Panc1 (cell line): ENCODE results near the gene SPRY1.

Experiments
- POLR2AphosphoS5 ChIP-seq: IDR thresholded peaks from 2 replicates; pipeline ENCODE4 v1.6.1; 2012; ENCODE audit warnings: mild to moderate bottlenecking, low read depth, low read length, moderate library complexity
- SIN3A ChIP-seq: IDR thresholded peaks from 2 replicates; pipeline ENCODE4 v1.6.1; 2012; ENCODE audit warnings: low read depth, mild to moderate bottlenecking, low read length, moderate library complexity, borderline replicate concordance; ENCODE audit not compliant: insufficient read depth
- TF ChIP-seq, protein P1 (sequence below): fragments of 450-650 bp; IDR thresholded peaks from 2 replicates; pipeline ENCODE4 v1.5.1; 2017; ENCODE audit warnings: mild to moderate bottlenecking
- TF ChIP-seq, protein P2 (sequence below), 2 experiments: IDR thresholded peaks; 2 replicates each; pipeline ENCODE4 v1.6.1; 2011 to 2012; ENCODE audit warnings: low read depth in 2 of 2, control low read depth in 1 of 2, low read length in 1 of 2, mild to moderate bottlenecking in 1 of 2, moderate library complexity in 1 of 2; ENCODE audit not compliant: insufficient read depth in 1 of 2

DNA sequence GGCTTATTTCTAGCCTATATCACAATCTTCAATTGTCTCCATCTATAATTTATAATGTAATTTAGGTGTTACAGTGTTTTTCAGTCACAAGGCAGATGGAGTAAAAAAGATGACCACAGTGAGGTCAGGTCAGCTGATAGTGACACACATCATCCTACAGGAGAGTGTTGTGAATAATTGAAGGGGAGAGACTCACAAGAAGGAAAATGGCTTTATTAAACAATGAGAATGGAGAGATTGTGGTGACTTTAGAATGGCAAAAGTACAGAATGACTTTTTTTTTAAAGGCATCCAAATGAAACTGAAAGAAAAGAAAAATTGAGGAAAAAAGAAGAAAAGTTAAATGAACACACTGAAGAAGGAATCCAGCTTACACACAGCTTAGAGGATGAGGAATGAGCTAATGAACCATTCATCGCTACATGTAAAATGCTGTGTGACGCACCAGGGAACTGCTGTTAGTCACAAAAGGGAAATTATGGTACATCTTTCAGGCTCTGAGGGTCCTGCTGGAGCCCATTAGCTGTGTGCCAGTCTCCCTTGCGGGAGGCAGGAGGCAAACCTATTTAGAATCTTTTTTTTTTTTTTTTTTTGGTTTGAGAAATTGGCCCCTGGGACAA, 56.6 kb downstream of the SPRY1 start:
- TF ChIP-seq, protein P1, sequence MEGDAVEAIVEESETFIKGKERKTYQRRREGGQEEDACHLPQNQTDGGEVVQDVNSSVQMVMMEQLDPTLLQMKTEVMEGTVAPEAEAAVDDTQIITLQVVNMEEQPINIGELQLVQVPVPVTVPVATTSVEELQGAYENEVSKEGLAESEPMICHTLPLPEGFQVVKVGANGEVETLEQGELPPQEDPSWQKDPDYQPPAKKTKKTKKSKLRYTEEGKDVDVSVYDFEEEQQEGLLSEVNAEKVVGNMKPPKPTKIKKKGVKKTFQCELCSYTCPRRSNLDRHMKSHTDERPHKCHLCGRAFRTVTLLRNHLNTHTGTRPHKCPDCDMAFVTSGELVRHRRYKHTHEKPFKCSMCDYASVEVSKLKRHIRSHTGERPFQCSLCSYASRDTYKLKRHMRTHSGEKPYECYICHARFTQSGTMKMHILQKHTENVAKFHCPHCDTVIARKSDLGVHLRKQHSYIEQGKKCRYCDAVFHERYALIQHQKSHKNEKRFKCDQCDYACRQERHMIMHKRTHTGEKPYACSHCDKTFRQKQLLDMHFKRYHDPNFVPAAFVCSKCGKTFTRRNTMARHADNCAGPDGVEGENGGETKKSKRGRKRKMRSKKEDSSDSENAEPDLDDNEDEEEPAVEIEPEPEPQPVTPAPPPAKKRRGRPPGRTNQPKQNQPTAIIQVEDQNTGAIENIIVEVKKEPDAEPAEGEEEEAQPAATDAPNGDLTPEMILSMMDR = no peak
- TF ChIP-seq POLR2AphosphoS5 = no peak
- TF ChIP-seq SIN3A = no peak
- TF ChIP-seq, protein P2, sequence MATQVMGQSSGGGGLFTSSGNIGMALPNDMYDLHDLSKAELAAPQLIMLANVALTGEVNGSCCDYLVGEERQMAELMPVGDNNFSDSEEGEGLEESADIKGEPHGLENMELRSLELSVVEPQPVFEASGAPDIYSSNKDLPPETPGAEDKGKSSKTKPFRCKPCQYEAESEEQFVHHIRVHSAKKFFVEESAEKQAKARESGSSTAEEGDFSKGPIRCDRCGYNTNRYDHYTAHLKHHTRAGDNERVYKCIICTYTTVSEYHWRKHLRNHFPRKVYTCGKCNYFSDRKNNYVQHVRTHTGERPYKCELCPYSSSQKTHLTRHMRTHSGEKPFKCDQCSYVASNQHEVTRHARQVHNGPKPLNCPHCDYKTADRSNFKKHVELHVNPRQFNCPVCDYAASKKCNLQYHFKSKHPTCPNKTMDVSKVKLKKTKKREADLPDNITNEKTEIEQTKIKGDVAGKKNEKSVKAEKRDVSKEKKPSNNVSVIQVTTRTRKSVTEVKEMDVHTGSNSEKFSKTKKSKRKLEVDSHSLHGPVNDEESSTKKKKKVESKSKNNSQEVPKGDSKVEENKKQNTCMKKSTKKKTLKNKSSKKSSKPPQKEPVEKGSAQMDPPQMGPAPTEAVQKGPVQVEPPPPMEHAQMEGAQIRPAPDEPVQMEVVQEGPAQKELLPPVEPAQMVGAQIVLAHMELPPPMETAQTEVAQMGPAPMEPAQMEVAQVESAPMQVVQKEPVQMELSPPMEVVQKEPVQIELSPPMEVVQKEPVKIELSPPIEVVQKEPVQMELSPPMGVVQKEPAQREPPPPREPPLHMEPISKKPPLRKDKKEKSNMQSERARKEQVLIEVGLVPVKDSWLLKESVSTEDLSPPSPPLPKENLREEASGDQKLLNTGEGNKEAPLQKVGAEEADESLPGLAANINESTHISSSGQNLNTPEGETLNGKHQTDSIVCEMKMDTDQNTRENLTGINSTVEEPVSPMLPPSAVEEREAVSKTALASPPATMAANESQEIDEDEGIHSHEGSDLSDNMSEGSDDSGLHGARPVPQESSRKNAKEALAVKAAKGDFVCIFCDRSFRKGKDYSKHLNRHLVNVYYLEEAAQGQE (IDR thresholded peaks at IDR 0.05; ENCODE audit: insufficient read depth in 1 of 2, low read depth in 2 of 2, low read length in 1 of 2) = no peak
